Peyer's patch (tissue), 4 donors: ENCODE measurements around the gene DIPK1A.

ENCODE experiments used
- POLR2A ChIP-seq, 2 donors: fragments of 450-650 bp; IDR thresholded peaks; one replicate each; pipeline ENCODE4 v1.5.1; 2017; ENCODE audit warnings: antibody characterized with exemption in 2 of 2, mild to moderate bottlenecking in 2 of 2, moderate library complexity in 2 of 2
- TF ChIP-seq, protein P1 (sequence below), 6 experiments: fragments of 450-650 bp in 4 of 6; fragments of 200-600 bp in 2 of 6; sonication (generic) in 1 of 6; IDR thresholded peaks; one replicate each; pipeline ENCODE4 v1.5.1; 2017 to 2019; ENCODE audit warnings: antibody characterized with exemption in 6 of 6, mild to moderate bottlenecking in 3 of 6, moderate library complexity in 1 of 6

DNA sequence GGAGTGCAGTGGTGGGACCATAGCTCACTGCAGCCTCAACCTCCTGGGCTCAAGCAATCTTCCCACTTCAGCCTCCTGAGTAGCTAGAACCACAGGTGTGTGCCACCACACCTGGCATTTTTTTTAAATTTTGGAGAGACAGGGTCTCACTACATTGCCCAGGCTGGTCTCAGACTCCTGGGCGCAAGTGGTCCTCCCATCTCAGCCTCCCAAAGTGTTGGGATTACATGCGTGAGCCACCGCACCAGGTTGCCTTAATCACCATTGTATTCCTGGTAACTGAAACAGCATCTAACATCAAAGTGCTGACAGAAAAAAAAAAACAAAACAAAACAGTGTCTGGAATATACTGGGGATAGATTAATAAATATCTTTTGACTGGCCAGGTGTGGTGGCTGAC is 111.2 kb downstream of the DIPK1A start:
- TF ChIP-seq, protein P1, sequence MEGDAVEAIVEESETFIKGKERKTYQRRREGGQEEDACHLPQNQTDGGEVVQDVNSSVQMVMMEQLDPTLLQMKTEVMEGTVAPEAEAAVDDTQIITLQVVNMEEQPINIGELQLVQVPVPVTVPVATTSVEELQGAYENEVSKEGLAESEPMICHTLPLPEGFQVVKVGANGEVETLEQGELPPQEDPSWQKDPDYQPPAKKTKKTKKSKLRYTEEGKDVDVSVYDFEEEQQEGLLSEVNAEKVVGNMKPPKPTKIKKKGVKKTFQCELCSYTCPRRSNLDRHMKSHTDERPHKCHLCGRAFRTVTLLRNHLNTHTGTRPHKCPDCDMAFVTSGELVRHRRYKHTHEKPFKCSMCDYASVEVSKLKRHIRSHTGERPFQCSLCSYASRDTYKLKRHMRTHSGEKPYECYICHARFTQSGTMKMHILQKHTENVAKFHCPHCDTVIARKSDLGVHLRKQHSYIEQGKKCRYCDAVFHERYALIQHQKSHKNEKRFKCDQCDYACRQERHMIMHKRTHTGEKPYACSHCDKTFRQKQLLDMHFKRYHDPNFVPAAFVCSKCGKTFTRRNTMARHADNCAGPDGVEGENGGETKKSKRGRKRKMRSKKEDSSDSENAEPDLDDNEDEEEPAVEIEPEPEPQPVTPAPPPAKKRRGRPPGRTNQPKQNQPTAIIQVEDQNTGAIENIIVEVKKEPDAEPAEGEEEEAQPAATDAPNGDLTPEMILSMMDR (IDR thresholded peaks at IDR 0.05), result no peak
- TF ChIP-seq POLR2A (IDR thresholded peaks at IDR 0.05), result no peak
